HG02885 (cell line): ENCODE data around the gene IL18.
"Not testable (repeated sequence)": the region's sequence is repeated elsewhere in the genome, so short reads cannot be mapped to it uniquely, and the experiment has no call there.

ENCODE experiments used
- ATAC-seq: cut with Tn5 transposase; IDR thresholded peaks from one replicate; pipeline ENCODE4 v1.9.1; 2021; ENCODE audit warnings: mild to moderate bottlenecking; ENCODE audit not compliant: unreplicated experiment, poor library complexity

The IL18 gene

DNA sequence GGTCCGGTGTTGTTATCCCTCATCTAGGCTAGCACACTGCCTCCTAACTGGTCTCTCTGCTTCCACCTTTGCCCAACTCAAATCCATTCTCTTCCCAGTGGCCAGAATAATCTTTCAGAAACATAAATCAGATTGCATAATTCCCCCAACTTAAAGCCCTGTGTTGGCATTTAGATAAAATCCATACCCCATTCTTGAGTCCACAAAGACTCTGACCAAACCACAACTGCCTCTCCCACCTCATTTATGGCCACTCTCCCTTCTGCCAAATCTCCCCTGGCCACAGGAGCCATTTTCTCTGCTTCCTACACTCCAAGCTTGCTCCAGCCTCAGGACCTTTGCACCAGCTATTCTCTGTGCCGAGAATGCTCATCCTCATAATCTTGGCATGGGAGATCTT, 36.8 kb downstream of the IL18 start:
- no peak for ATAC-seq

DNA sequence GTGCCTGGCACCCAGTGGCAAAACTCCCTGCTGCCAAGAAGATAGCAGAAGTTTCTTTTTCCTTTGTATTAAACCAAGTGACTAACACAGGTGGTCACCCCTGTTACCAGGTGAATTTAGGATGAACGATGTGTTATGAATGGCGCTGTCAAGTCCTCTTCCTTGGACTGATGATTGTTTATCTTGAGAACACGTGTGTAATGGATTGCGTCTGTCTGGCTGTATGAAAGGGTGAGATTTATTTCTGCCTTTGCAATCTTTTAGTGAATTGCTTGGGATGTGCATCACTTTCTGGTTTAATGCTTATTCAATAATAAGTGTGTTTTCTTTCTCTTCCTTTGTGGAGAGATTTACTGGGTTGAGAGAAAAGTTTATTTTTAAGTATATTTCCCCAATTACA, 40.8 kb downstream of the IL18 start:
- ATAC-seq: no peak

DNA sequence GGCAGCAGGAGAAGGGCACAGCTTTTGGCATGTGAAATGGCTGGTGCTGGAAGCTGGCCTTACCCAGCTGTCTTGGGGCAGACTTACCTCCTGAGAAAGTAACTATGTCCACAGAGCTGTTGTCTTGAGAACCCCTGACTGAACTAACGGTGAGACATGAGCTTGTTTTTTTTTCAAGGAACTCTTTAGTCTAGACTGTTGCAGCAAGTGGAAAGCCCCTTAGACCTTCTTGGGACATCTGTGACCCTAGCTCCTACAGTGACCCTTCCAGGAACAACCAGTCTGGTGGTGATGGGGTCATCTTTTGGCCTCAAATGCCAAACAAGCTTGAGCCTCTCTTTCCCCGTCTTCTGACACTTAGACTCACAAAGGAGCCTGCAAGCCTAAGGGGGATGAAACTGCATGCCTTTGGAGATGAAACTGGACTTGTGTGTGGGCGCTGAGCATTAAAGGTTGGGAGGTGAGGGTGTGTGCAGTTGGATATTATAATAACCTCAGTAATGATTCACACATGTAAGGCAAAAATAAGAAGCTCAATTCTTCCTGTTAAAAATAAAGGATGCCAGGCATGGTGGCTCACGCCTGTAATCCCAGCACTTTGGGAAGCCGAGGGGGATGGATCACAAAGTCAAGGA, 41.8 kb downstream of the IL18 start:
- no peak for ATAC-seq

DNA sequence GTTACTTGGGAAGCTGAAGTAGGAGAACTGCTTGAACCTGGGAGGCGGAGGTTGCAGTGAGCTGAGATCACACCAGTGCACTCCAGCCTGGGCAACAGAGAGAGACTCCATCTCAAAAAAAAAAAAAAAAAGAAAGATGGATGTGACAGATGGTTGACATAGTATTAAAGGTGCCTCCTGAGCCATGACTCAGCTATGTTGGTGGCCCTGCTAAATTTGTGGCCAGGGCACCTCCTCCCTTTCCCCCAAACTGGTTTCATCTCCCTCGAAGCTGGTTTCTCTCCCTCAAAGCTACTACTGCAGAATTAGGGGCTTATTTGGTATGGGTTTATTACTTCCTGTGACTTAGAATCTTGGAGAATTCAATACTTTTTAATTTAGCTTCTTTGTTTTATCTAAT, 45.7 kb downstream of the IL18 start:
- ATAC-seq: no peak

DNA sequence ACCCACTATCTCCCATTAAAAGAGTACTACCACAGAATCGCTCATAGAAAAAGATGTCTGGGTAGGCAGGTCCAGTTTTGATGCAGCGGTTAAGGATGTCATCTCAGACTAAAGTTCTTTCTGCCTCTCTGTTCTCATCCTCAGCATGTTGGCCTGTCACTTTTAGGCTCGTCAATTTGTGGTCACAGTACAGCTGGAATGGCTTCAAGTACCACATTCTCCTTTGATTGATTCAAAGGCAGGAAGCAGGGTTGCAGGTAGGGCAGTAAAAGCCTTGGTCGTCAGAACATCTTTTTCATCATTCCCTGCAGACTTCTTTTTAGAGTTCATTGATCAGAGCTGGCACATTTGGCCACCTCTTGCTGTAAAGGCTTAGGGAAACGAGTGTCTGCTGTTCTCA, 48.5 kb downstream of the IL18 start:
- no peak for ATAC-seq

DNA sequence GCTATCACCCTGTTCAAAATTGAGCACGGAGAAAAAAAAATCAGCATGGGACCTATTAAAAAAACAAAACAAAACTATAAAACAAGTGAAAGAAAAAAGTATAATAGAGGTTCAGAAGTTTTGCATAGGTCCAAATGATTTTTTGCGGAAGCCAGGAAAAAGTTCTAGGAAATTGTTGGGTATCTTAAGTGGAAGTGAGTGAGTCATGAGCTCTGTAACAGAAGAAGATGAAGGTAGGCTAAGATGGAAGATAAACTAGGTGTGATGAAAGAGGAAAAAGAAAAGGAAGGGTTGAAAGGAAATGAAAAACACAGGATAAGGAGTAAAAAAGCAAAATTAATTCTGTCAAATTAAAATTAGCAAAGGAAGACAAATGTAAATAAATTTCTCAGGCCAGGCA, 49.4 kb downstream of the IL18 start:
- no peak for ATAC-seq

DNA sequence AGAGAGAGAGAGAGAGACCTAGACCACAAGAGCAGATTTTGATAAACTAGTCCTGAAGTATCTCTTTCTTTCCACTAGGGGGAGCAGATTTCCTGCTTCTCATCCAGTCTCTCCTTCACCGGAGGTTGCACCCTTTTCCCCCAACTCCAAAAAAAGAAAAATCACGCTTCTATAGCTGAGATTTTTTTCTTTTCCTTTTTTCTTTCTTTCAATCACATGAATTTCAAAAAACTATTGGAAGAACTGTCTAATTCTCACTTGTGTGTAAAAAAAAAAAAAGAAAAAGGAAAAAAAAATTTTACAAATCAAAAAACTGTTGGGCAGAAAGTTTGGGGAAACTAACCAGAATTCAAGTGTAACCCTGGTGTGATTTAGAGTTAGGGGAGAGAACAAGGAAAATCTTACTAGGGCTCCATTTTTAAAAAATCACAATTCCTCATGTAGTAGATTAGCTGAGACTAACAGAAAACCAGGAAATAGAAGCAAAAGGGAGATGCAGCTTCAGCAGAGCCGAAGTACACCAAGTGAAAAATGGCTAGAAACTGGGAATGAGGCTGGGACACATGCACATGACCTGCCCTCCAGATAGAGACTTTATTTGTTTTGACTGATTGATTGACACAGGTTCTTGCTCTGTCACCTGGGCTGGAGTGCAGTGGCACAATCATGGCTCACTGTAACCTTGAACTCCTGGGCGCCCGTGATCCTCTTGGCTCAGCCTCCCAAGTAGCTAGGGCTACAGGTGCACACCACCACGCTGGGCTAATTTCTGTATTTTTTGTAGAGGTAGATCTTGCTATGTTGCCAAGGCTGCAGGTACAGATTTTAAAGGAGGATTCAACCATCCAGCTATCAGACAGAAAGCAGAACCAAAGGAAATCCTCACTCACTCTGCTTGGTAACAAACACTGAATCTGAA, 50.1 kb downstream of the IL18 start:
- ATAC-seq: no peak

DNA sequence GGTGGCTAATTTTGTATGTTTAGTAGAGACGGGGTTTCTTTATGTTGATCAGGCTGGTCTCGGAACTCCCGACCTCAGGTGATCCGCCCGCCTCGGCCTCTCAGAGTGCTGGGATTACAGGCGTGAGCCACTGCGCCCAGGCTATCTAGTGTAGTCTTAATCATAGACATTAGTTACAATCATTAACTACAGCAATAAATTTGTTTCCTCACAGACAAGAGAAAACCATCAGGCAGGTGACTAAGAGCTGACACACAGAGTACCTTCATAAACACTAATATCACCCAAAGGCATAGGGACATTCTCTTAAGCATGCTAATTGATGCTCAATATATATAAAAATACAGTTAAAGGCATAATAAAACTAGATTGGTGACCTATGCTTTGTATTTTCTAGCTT, 57.8 kb downstream of the IL18 start:
- no peak for ATAC-seq

DNA sequence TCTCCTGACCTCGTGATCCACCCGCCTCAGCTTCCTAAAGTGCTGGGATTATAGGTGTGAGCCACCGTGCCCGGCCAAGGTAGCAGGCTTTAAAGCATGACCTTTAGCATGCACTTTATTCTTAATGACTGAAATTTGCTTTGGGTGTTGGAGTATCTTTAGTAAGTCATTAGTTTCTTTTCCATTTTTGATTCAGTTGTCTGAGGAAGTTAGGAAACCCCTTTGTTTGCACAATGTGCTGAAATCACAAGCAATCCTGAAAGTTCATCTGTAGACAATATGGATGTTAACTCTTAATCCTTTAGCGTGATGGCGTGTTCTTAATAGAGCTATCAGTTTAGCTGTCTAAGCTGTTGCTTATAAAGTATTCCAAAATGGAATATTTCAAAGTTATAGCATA, 60.4 kb downstream of the IL18 start:
- no peak for ATAC-seq

DNA sequence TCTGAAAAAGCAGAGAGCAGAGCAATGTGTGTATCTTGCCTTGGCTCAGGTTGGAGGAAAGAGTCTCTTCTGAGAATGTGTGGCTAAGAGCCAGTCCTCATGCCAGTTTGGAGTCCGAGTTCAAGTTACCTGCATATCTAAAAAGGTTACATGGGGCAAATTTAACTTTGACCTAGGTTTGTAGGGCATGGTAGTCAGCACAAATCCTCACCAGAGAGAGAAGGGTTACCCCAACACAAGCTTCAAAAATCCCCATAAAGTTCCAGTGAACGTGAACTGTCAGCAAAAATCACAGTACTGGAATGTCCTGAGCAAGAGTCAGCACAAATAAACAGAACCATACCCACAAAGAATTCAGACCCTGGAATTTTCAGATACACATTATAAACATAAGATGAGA, 63.4 kb downstream of the IL18 start:
- ATAC-seq: no peak

DNA sequence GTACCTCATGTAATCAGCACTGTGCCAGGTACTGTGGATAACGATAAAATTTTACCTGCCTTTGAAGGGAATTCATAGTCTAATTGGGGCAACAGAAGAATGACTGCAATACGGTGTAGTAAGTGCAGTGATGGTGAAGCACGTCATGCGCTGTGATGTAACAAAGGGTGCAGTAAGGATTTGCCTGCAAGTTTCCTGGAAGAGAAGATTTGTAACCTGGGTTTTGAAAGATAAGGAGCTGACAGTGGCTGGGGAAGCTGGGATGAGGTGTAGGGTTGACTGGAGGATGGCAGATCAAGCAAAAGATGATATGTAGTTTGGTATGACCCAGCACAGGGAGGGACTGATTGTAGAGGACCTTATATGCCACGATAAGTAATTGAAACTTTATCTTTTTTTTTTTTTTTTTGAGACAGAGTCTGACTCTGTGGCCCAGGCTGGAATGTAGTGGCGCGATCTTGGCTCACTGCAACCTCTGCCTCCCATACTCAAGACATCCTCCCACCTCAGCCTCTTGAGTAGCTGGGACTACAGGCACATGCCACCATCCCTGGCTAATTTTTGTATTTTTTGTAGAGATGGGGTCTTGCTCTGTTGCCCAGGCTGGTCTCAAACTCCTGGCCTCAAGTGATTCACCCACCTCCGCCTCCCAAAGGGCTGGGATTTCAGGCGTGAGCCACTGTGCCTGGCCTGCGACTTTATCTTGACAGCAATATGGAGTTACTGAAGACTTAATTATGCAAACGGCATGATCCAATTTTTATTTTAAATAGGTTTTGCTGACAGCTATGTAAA, 66.0 kb downstream of the IL18 start:
- no peak for ATAC-seq

DNA sequence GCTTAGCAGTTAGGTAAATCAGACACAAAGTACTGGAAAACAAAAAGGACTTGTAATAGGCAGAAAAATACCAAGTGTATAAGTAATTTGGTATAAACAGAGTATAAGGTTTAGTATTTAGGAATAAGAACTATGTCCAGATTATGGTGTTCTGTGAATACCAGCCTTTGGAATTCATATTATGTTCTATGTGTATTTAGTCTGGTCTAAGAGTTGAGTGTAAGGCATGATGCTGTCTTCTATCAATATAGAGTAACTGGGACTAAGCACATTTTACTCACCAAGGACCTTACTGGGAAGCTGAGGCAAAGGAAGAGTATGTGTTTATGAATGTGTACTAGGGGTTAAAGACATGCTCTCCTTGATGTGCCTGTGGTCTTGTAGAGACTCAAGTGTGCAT, 67.7 kb downstream of the IL18 start:
- ATAC-seq: no peak

DNA sequence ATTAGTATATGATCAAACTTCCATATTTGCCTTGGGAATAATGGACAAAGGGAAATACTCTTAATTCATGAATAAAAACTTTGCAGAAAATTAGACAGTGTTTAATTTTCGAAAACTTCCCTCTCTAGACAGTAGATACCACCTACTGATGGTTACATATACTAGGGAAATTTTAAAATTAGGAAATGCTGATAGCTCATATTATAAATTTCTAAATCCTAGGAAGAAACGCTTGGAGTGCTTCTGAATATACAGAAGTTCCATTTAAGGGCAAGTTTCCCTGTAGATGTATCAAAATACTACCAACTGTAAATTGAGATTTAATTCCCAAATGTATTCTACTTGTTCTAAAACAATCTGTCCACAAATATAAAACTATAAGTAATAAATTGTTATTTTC, 68.6 kb downstream of the IL18 start:
- not testable (repeated sequence) for ATAC-seq
